GM23338 (cell line): ENCODE data around the gene ODAD2.

ENCODE experiments used
- CTCF ChIP-seq, 2 experiments: fragments of 200-600 bp in 1 of 2; sonication (generic) in 1 of 2; conservative IDR thresholded peaks; 2 replicates each; pipeline versions ENCODE4 v1.5.1 to v1.6.1; 2016 to 2017; ENCODE audit warnings: antibody characterized with exemption in 2 of 2, low read depth in 2 of 2, mild to moderate bottlenecking in 2 of 2, moderate library complexity in 1 of 2
- EZH2 ChIP-seq: fragments of 200-600 bp; sonication (generic); IDR thresholded peaks from one replicate; pipeline ENCODE4 v1.8.0; 2017; ENCODE audit warnings: antibody characterized with exemption, mild to moderate bottlenecking, low read depth; ENCODE audit not compliant: unreplicated experiment
- POLR2AphosphoS5 ChIP-seq: IDR thresholded peaks from 2 replicates; pipeline ENCODE4 v1.6.1; 2016; ENCODE audit warnings: antibody characterized with exemption, low read depth
- REST ChIP-seq: IDR thresholded peaks from one replicate; pipeline ENCODE4 v1.6.1; 2018; ENCODE audit warnings: antibody characterized with exemption; ENCODE audit not compliant: unreplicated experiment

- TF ChIP-seq EZH2 (no peak), POLR2AphosphoS5 (no peak), CTCF (conservative IDR thresholded peaks at IDR 0.05; ENCODE audit: low read depth in 2 of 2) (no peak), REST (no peak)
These were observed 154.7 kb downstream of the ODAD2 start for GRCh38 chr10:27844223-27844622.
